Measurements from ENCODE around the gene SLC39A8. TPM values are rescaled to one million over a fixed set of nuclear protein-coding genes. Genes with fewer than 3 reads are reported as not detected.
A peak's percentile ranks its signal among the peaks of the same experiment; 100 is the strongest.

The SLC39A8 gene
- polyA plus RNA-seq, 1 of the 3 experiments (the other 2 are of a cell fraction): 1.5 TPM

GRCh38 chr4:102345795-102346100 is 466 bp upstream of the SLC39A8 start:
- ChIA-PET CTCF (interaction anchor here (0.8 to 1.2 kb wide), 2 partner anchors 15 to 85 kb away, joined by 3 read pairs; no protein-coding TSS in a partner anchor), POLR2A (no interaction called here)
- peaks cover 0 to 9% of the 10 kb centered on the region in 2 experiments; a peak in 1 of 4 replicates for H3K4me1 ChIP-seq (ENCODE audit: control insufficient read depth in 1 of 2, insufficient read depth in 2 of 2, low read depth in 1 of 2, low read length in 1 of 2)
- no peaks in the 10 kb centered on the region for H3K9me2 ChIP-seq
- peak; percentile 5 for DNase-seq
- no peaks in the 10 kb centered on the region for H3K79me2 ChIP-seq (ENCODE audit: insufficient read depth)
- peak overlapping the region; percentile 71 to 78; a peak in 2 of 4 replicates for H3K4me3 ChIP-seq (ENCODE audit: low read depth in 2 of 2, low read length in 1 of 2)
- H3K9ac ChIP-seq: no peak overlapping the region
- TF ChIP-seq NRF1 (IDR thresholded peaks at IDR 0.05; ENCODE audit: low read depth, low read length): no peak
- peak overlapping the region; percentile 100 for H2AFZ ChIP-seq (ENCODE audit: low read depth)
- no peaks in the 10 kb centered on the region for H3K36me3 ChIP-seq (replicated peaks in 1 of 2; ENCODE audit: control insufficient read depth in 1 of 2, insufficient read depth in 2 of 2, low read length in 1 of 2)
- WGBS (ENCODE audit: low lambda C conversion rate): 96% methylated on average over 5 of the region's 5 CpGs
- H4K20me1 ChIP-seq (ENCODE audit: insufficient read depth): no peaks in the 10 kb centered on the region
- H3K27ac ChIP-seq (ENCODE audit: low read depth in 2 of 2, low read length in 1 of 2): no peak overlapping the region
- H3K9me3 ChIP-seq: no peaks in the 10 kb centered on the region
- no peaks in the 10 kb centered on the region for H3F3A ChIP-seq (replicated peaks; ENCODE audit: insufficient read depth)
- no peaks in the 10 kb centered on the region; the same call in 1 of the 2 replicates for H3K27me3 ChIP-seq (ENCODE audit: insufficient read depth)
- peak overlapping the region; percentile 98 for H3K4me2 ChIP-seq

GRCh38 chr4:102344520-102344953 is 745 bp downstream of the SLC39A8 start:
- Histone ChIP-seq H3F3A (replicated peaks; ENCODE audit: insufficient read depth) (no peaks in the 10 kb centered on the region), H3K27ac (ENCODE audit: low read depth in 2 of 2, low read length in 1 of 2) (peak overlapping the region in 1 of 2 experiments; percentile 51; a peak in 3 of 4 replicates), H4K20me1 (ENCODE audit: insufficient read depth) (no peaks in the 10 kb centered on the region), H3K9ac (peak overlapping the region; percentile 58; the same call in 1 of the 2 replicates), H3K36me3 (replicated peaks in 1 of 2; ENCODE audit: control insufficient read depth in 1 of 2, insufficient read depth in 2 of 2, low read length in 1 of 2) (no peaks in the 10 kb centered on the region), H3K9me3 (no peaks in the 10 kb centered on the region), H3K4me1 (ENCODE audit: control insufficient read depth in 1 of 2, insufficient read depth in 2 of 2, low read depth in 1 of 2, low read length in 1 of 2) (peaks cover 0 to 9% of the 10 kb centered on the region in 2 experiments; a peak in 1 of 4 replicates), H3K79me2 (ENCODE audit: insufficient read depth) (no peaks in the 10 kb centered on the region), H3K9me2 (no peaks in the 10 kb centered on the region), H3K27me3 (ENCODE audit: insufficient read depth) (no peaks in the 10 kb centered on the region; the same call in 1 of the 2 replicates), H2AFZ (ENCODE audit: low read depth) (peak overlapping the region; percentile 100), H3K4me3 (ENCODE audit: low read depth in 2 of 2, low read length in 1 of 2) (peak overlapping the region; percentile 71 to 78), H3K4me2 (peak overlapping the region; percentile 98)
- DNase-seq: peak; percentile 84
- no CpG with 5 or more reads among the region's 48 CpGs for WGBS (ENCODE audit: low lambda C conversion rate)
- ChIA-PET POLR2A (interaction anchor here (0.6 kb wide), 1 partner anchor 579 kb away, joined by 3 read pairs; no protein-coding TSS in a partner anchor), CTCF (interaction anchor here (1.1 to 1.4 kb wide), 2 partner anchors 15 to 57 kb away, joined by 3 read pairs; no protein-coding TSS in a partner anchor)
- no peak for TF ChIP-seq NFIC (IDR thresholded peaks at IDR 0.05; ENCODE audit: borderline replicate concordance)
- TF ChIP-seq ELF1 (IDR thresholded peaks at IDR 0.05): no peak
- 0 out of 2 replicates have a peak, but pooled peaks have one; percentile 36 for TF ChIP-seq FOXJ3 (CRISPR knock-in tag; IDR thresholded peaks at IDR 0.05)
- peak; percentile 7 for TF ChIP-seq CHD2 (IDR thresholded peaks at IDR 0.05; ENCODE audit: low read length, partially characterized antibody)
- no peak for TF ChIP-seq MXI1 (IDR thresholded peaks at IDR 0.05; ENCODE audit: low read depth, low read length)
- TF ChIP-seq YY1 (IDR thresholded peaks at IDR 0.05; ENCODE audit: low read depth): no peak
- no peak for TF ChIP-seq ZBTB33 (IDR thresholded peaks at IDR 0.05; ENCODE audit: borderline replicate concordance, low read depth)
- TF ChIP-seq POLR2AphosphoS5 (IDR thresholded peaks at IDR 0.05; ENCODE audit: low read depth, low read length): no peak
- no peak for TF ChIP-seq USF1 (IDR thresholded peaks at IDR 0.05; ENCODE audit: borderline replicate concordance, low read depth)
- no peak for TF ChIP-seq RXRA (IDR thresholded peaks at IDR 0.05; ENCODE audit: borderline replicate concordance, low read depth)
- no peak for TF ChIP-seq GATA2 (CRISPR knock-in tag; IDR thresholded peaks at IDR 0.05)
- TF ChIP-seq PBX3 (IDR thresholded peaks at IDR 0.05): no peak
- TF ChIP-seq MAX (IDR thresholded peaks at IDR 0.05; ENCODE audit: low read depth): peak; percentile 64
- no peak for TF ChIP-seq RCOR1 (IDR thresholded peaks at IDR 0.05; ENCODE audit: low read length)
- no peak for TF ChIP-seq IRF3 (IDR thresholded peaks at IDR 0.05; ENCODE audit: low read depth, low read length)
- TF ChIP-seq GABPA (IDR thresholded peaks at IDR 0.05; ENCODE audit: low read depth): no peak
- no peak for TF ChIP-seq USF2 (IDR thresholded peaks at IDR 0.05; ENCODE audit: borderline replicate concordance, low read depth, low read length)
- no peak for TF ChIP-seq EP300 (IDR thresholded peaks at IDR 0.05; ENCODE audit: borderline replicate concordance in 1 of 2, low read depth in 1 of 2, low read length in 1 of 2)
- TF ChIP-seq CTCF (IDR thresholded peaks at IDR 0.05): no peak
